ENCODE measurements around the gene PCDH15.

PCDH15 gene

DNA sequence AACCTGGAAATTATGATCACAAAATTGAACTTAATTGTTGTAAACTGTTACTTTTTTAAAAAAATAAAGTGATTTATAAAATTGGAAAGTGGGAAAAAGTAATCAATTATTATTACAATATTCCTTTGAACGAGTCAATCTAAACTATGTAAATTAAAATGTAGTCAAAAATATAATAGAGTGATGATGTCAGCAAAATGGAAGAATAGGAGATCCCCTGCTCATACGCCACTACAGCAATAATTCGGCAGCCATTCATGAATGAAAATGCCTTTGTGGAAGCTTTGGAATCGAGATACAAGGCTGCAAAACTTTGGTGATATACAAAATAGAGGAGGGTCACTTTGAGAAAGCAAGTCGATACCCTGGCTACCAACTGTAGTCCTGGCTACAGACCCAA, 36.4 kb upstream of the PCDH15 start:
- H3K9me3 ChIP-seq (ENCODE audit: insufficient read depth, low read length, severe bottlenecking) = no peaks in the 10 kb centered on the region
- H3K27ac ChIP-seq (ENCODE audit: low read length) = no peak overlapping the region
- H3K27me3 ChIP-seq (ENCODE audit: insufficient read depth, low read length, poor library complexity) = no peaks in the 10 kb centered on the region
- H3K9ac ChIP-seq (ENCODE audit: low read depth, low read length) = no peak overlapping the region
- no peaks in the 10 kb centered on the region for H4K20me1 ChIP-seq (ENCODE audit: insufficient read depth, low read length)
- H2AFZ ChIP-seq (ENCODE audit: low read depth, low read length) = no peak overlapping the region
- no peaks in the 10 kb centered on the region for H3K4me1 ChIP-seq (ENCODE audit: insufficient read depth, low read length)
- no peaks in the 10 kb centered on the region for H3K79me2 ChIP-seq (ENCODE audit: insufficient read depth, low read length)
- ATAC-seq (ENCODE audit: insufficient read depth, low read depth) (no peak), DNase-seq (no peak)
- H3K4me3 ChIP-seq (ENCODE audit: low read depth in 1 of 2, low read length in 2 of 2) = no peak overlapping the region
- no peak overlapping the region for H3K4me2 ChIP-seq (ENCODE audit: insufficient read depth, low read length)
- no peak for TF ChIP-seq CTCF (IDR thresholded peaks at IDR 0.05; ENCODE audit: borderline replicate concordance, extremely low read depth, low read length, poor library complexity, severe bottlenecking)
- no peak for TF ChIP-seq EZH2 (IDR thresholded peaks at IDR 0.05; ENCODE audit: borderline replicate concordance, low read depth, low read length, severe bottlenecking)
- no peaks in the 10 kb centered on the region for H3K36me3 ChIP-seq (ENCODE audit: insufficient read depth, low read length)

DNA sequence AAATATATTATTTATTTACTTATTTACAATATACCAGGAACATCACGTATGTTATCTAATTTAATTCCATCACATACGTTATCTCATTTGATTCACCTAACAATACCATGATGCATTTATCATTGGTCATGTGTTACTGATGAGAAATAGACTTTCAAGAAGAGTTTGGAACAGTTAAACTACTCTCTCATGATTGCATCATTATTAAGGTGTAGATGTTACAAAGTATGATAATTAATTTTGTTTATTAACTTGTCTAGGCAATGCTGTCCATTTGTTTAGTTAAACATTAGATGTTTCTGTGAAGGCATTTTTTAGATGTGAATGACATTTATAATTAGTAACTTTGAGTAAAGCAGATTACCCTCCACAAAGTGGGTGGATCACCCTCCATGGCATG, 32.0 kb upstream of the PCDH15 start:
- H3K79me2 ChIP-seq (ENCODE audit: insufficient read depth, low read length) = no peaks in the 10 kb centered on the region
- ATAC-seq (ENCODE audit: insufficient read depth, low read depth) (no peak), DNase-seq (no peak)
- no peak for TF ChIP-seq EZH2 (IDR thresholded peaks at IDR 0.05; ENCODE audit: borderline replicate concordance, low read depth, low read length, severe bottlenecking)
- no peak for TF ChIP-seq CTCF (IDR thresholded peaks at IDR 0.05; ENCODE audit: borderline replicate concordance, extremely low read depth, low read length, poor library complexity, severe bottlenecking)
- no peak overlapping the region for H3K9ac ChIP-seq (ENCODE audit: low read depth, low read length)
- H4K20me1 ChIP-seq (ENCODE audit: insufficient read depth, low read length) = no peaks in the 10 kb centered on the region
- no peaks in the 10 kb centered on the region for H3K27me3 ChIP-seq (ENCODE audit: insufficient read depth, low read length, poor library complexity)
- H2AFZ ChIP-seq (ENCODE audit: low read depth, low read length) = no peak overlapping the region
- no peaks in the 10 kb centered on the region for H3K4me1 ChIP-seq (ENCODE audit: insufficient read depth, low read length)
- H3K4me2 ChIP-seq (ENCODE audit: insufficient read depth, low read length) = no peak overlapping the region
- H3K27ac ChIP-seq (ENCODE audit: low read length) = no peak overlapping the region
- no peaks in the 10 kb centered on the region for H3K36me3 ChIP-seq (ENCODE audit: insufficient read depth, low read length)
- no peaks in the 10 kb centered on the region for H3K9me3 ChIP-seq (ENCODE audit: insufficient read depth, low read length, severe bottlenecking)
- H3K4me3 ChIP-seq (ENCODE audit: low read depth in 1 of 2, low read length in 2 of 2) = no peak overlapping the region

- Histone ChIP-seq H3K79me2 (ENCODE audit: insufficient read depth, low read length) (no peaks in the 10 kb centered on the region), H2AFZ (ENCODE audit: low read depth, low read length) (no peak overlapping the region), H3K27ac (ENCODE audit: low read length) (no peak overlapping the region), H3K4me1 (ENCODE audit: insufficient read depth, low read length) (no peaks in the 10 kb centered on the region), H3K4me3 (ENCODE audit: low read depth in 1 of 2, low read length in 2 of 2) (no peak overlapping the region), H3K4me2 (ENCODE audit: insufficient read depth, low read length) (no peak overlapping the region), H4K20me1 (ENCODE audit: insufficient read depth, low read length) (no peaks in the 10 kb centered on the region), H3K36me3 (ENCODE audit: insufficient read depth, low read length) (no peaks in the 10 kb centered on the region), H3K9me3 (ENCODE audit: insufficient read depth, low read length, severe bottlenecking) (peaks cover 5% of the 10 kb centered on the region), H3K27me3 (ENCODE audit: insufficient read depth, low read length, poor library complexity) (no peaks in the 10 kb centered on the region), H3K9ac (ENCODE audit: low read depth, low read length) (no peak overlapping the region)
- DNase-seq (no peak), ATAC-seq (ENCODE audit: insufficient read depth, low read depth) (no peak)
- TF ChIP-seq CTCF (IDR thresholded peaks at IDR 0.05; ENCODE audit: borderline replicate concordance, extremely low read depth, low read length, poor library complexity, severe bottlenecking) (no peak), EZH2 (IDR thresholded peaks at IDR 0.05; ENCODE audit: borderline replicate concordance, low read depth, low read length, severe bottlenecking) (no peak)
These were observed 26.0 kb upstream of the PCDH15 start for GRCh38 chr10:54826994-54827560.

DNA sequence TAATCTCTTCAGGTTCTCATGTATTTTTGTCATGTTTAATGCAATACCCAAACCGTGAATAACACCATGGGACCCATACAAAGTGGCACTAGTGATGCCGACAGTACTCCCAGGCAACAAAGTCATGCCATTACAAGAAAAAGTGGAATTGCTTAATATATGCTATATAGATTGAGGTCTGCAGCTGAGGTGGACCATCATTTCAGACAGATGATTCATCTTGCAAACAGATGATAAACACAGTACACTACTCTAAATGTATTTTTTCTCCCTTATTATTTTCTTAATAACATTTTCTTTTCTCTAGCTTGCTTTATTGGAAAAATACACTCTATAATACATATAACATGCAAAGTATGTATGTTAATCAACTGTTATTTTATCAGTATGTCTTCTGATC, 14.6 kb upstream of the PCDH15 start:
- H3K4me1 ChIP-seq (ENCODE audit: insufficient read depth, low read length) = no peaks in the 10 kb centered on the region
- DNase-seq (no peak), ATAC-seq (ENCODE audit: insufficient read depth, low read depth) (no peak)
- no peak overlapping the region for H3K4me2 ChIP-seq (ENCODE audit: insufficient read depth, low read length)
- H3K27ac ChIP-seq (ENCODE audit: low read length) = no peak overlapping the region
- no peaks in the 10 kb centered on the region for H4K20me1 ChIP-seq (ENCODE audit: insufficient read depth, low read length)
- H2AFZ ChIP-seq (ENCODE audit: low read depth, low read length) = no peak overlapping the region
- H3K27me3 ChIP-seq (ENCODE audit: insufficient read depth, low read length, poor library complexity) = no peaks in the 10 kb centered on the region
- H3K9me3 ChIP-seq (ENCODE audit: insufficient read depth, low read length, severe bottlenecking) = no peaks in the 10 kb centered on the region
- no peak overlapping the region for H3K9ac ChIP-seq (ENCODE audit: low read depth, low read length)
- no peaks in the 10 kb centered on the region for H3K36me3 ChIP-seq (ENCODE audit: insufficient read depth, low read length)
- H3K4me3 ChIP-seq (ENCODE audit: low read depth in 1 of 2, low read length in 2 of 2) = no peak overlapping the region
- H3K79me2 ChIP-seq (ENCODE audit: insufficient read depth, low read length) = no peaks in the 10 kb centered on the region
- TF ChIP-seq EZH2 (IDR thresholded peaks at IDR 0.05; ENCODE audit: borderline replicate concordance, low read depth, low read length, severe bottlenecking) (no peak), CTCF (IDR thresholded peaks at IDR 0.05; ENCODE audit: borderline replicate concordance, extremely low read depth, low read length, poor library complexity, severe bottlenecking) (no peak)

All from DND-41 (cell line).